ENCODE data around the gene GARNL3. TPM values are rescaled to one million over a fixed set of nuclear protein-coding genes. Genes with fewer than 3 reads are reported as not detected.

Gene GARNL3
- total and polyA plus RNA-seq, 2 of the 13 experiments (the other 11 are each of a cell fraction or from before 2014, with no cell fraction given): 3.9 to 11.0 TPM

DNA sequence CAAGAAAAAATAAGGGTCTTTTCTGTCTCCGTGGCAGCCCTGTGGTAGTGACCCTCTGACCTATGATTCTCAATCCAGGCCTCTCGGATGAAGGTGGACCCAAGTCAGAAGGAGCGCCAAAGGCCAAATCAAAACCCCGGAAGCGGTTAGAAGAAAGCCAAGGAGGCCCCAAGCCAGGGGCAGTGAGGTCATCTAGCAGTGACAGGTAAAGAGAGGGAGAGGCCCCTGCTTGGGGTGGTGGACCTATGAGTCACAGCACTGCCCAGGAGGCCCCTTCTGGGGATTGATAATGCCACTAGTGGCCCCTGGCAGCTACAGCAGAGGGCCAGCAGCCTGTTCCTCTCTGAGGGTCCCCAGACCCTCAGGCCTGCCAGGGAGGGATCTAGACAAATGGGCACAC lies 126.0 kb downstream of the GARNL3 start (continued):
- peak; percentile 97 for TF ChIP-seq RARA (CRISPR knock-in tag; IDR thresholded peaks at IDR 0.05)
- no peak for TF ChIP-seq PRDM4 (CRISPR knock-in tag; IDR thresholded peaks at IDR 0.05; ENCODE audit: borderline replicate concordance)
- TF ChIP-seq ISL2 (CRISPR knock-in tag; IDR thresholded peaks at IDR 0.05): peak; percentile 86
- TF ChIP-seq ZNF740 (CRISPR knock-in tag; IDR thresholded peaks at IDR 0.05): no peak
- TF ChIP-seq ZNF180 (CRISPR knock-in tag; IDR thresholded peaks at IDR 0.05; ENCODE audit: borderline replicate concordance, low read depth): no peak
- TF ChIP-seq ZSCAN20 (CRISPR knock-in tag; IDR thresholded peaks at IDR 0.05; ENCODE audit: borderline replicate concordance): no peak
- no peak for TF ChIP-seq ZNF232 (CRISPR knock-in tag; IDR thresholded peaks at IDR 0.05; ENCODE audit: borderline replicate concordance)
- no peak for TF ChIP-seq THYN1 (CRISPR knock-in tag; IDR thresholded peaks at IDR 0.05; ENCODE audit: borderline replicate concordance, low read depth)
- TF ChIP-seq SKI (IDR thresholded peaks at IDR 0.05; ENCODE audit: partially characterized antibody): no peak
- 0 out of 2 replicates have a peak, but pooled peaks have one; percentile 78 for TF ChIP-seq DNMT3B (CRISPR knock-in tag; conservative IDR thresholded peaks at IDR 0.05)
- peak; percentile 10; the same call in 1 of the 2 replicates for TF ChIP-seq YEATS4 (CRISPR knock-in tag; IDR thresholded peaks at IDR 0.05; ENCODE audit: borderline replicate concordance)
- TF ChIP-seq RFXANK (CRISPR knock-in tag; IDR thresholded peaks at IDR 0.05): no peak; the same call in 1 of the 2 replicates
- TF ChIP-seq ZNF598 (CRISPR knock-in tag; IDR thresholded peaks at IDR 0.05; ENCODE audit: borderline replicate concordance): no peak
- TF ChIP-seq, protein P1, sequence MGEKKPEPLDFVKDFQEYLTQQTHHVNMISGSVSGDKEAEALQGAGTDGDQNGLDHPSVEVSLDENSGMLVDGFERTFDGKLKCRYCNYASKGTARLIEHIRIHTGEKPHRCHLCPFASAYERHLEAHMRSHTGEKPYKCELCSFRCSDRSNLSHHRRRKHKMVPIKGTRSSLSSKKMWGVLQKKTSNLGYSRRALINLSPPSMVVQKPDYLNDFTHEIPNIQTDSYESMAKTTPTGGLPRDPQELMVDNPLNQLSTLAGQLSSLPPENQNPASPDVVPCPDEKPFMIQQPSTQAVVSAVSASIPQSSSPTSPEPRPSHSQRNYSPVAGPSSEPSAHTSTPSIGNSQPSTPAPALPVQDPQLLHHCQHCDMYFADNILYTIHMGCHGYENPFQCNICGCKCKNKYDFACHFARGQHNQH (CRISPR knock-in tag; IDR thresholded peaks at IDR 0.05): peak; percentile 92
- TF ChIP-seq, protein P2, sequence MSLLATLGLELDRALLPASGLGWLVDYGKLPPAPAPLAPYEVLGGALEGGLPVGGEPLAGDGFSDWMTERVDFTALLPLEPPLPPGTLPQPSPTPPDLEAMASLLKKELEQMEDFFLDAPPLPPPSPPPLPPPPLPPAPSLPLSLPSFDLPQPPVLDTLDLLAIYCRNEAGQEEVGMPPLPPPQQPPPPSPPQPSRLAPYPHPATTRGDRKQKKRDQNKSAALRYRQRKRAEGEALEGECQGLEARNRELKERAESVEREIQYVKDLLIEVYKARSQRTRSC (CRISPR knock-in tag; IDR thresholded peaks at IDR 0.05; ENCODE audit: low read depth): no peak
- peak; percentile 41; the same call in 1 of the 2 replicates for TF ChIP-seq DRAP1 (CRISPR knock-in tag; IDR thresholded peaks at IDR 0.05)
- no peak for TF ChIP-seq ARHGAP35 (CRISPR knock-in tag; IDR thresholded peaks at IDR 0.05; ENCODE audit: borderline replicate concordance)
- no peak for TF ChIP-seq SIN3B (IDR thresholded peaks at IDR 0.05; ENCODE audit: low read length)
- no peak for TF ChIP-seq ZNF605 (CRISPR knock-in tag; IDR thresholded peaks at IDR 0.05)
- TF ChIP-seq ADNP (CRISPR knock-in tag; IDR thresholded peaks at IDR 0.05): no peak
- TF ChIP-seq ZNF841 (CRISPR knock-in tag; IDR thresholded peaks at IDR 0.05; ENCODE audit: borderline replicate concordance): no peak
- no peak for TF ChIP-seq KAT7 (CRISPR knock-in tag; IDR thresholded peaks at IDR 0.05; ENCODE audit: borderline replicate concordance)
- no peak for TF ChIP-seq ZNF629 (CRISPR knock-in tag; conservative IDR thresholded peaks at IDR 0.05)
- TF ChIP-seq, protein P3, sequence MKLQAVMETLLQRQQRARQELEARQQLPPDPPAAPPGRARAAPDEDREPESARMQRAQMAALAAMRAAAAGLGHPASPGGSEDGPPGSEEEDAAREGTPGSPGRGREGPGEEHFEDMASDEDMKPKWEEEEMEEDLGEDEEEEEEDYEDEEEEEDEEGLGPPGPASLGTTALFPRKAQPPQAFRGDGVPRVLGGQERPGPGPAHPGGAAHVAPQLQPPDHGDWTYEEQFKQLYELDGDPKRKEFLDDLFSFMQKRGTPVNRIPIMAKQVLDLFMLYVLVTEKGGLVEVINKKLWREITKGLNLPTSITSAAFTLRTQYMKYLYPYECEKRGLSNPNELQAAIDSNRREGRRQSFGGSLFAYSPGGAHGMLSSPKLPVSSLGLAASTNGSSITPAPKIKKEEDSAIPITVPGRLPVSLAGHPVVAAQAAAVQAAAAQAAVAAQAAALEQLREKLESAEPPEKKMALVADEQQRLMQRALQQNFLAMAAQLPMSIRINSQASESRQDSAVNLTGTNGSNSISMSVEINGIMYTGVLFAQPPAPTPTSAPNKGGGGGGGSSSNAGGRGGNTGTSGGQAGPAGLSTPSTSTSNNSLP (IDR thresholded peaks at IDR 0.05; ENCODE audit: low read depth, low read length): no peak
